Mesothelial cell of epicardium (in vitro differentiated cells): ENCODE results near the gene PRKN. TPM values are rescaled to one million over a fixed set of nuclear protein-coding genes. Genes with fewer than 3 reads are reported as not detected.

Experiments used
- DNase-seq, 2 experiments: peaks; one replicate each; pipeline ENCODE4 v3.0.0; 2021; ENCODE audit warnings: low spot score in 2 of 2; ENCODE audit not compliant: unreplicated experiment in 2 of 2
- H3K27ac Mint-ChIP-seq: 2 replicates; pipeline ENCODE4 v1.8.0; 2021; ENCODE audit warnings: mixed read lengths
- H3K27me3 Mint-ChIP-seq: 2 replicates; pipeline ENCODE4 v1.8.0; 2021; ENCODE audit warnings: low read depth, mixed read lengths
- H3K36me3 Mint-ChIP-seq: 2 replicates; pipeline ENCODE4 v1.8.0; 2021; ENCODE audit warnings: mixed read lengths
- H3K4me1 Mint-ChIP-seq: 2 replicates; pipeline ENCODE4 v1.8.0; 2021; ENCODE audit warnings: mixed read lengths
- H3K4me3 Mint-ChIP-seq: 2 replicates; pipeline ENCODE4 v1.8.0; 2021; ENCODE audit warnings: mild to moderate bottlenecking, moderate library complexity, mixed read lengths
- H3K9me3 Mint-ChIP-seq: 2 replicates; pipeline ENCODE4 v1.8.0; 2021; ENCODE audit warnings: mixed read lengths
- CTCF ChIP-seq: fragments of 200-600 bp; sonication (generic); IDR thresholded peaks from one replicate; pipeline ENCODE4 v1.5.0; 2021; ENCODE audit warnings: antibody characterized with exemption; ENCODE audit not compliant: unreplicated experiment
- total RNA-seq: library from RNA; stranded (reverse); gene quantifications from 3 replicates; pipeline ENCODE4 v1.2.1, GENCODE V29; 2021

PRKN gene
- total RNA-seq, 1 donor from 2014 or later = 7.6 TPM

- H3K9me3 Mint-ChIP-seq = no peaks in the 10 kb centered on the region
- no peaks in the 10 kb centered on the region for H3K36me3 Mint-ChIP-seq
- DNase-seq = no peak
- no peaks in the 10 kb centered on the region for H3K4me1 Mint-ChIP-seq
- no peak overlapping the region for H3K4me3 Mint-ChIP-seq
- H3K27me3 Mint-ChIP-seq = no peaks in the 10 kb centered on the region
- TF ChIP-seq CTCF = no peak
- no peak overlapping the region for H3K27ac Mint-ChIP-seq
These were observed 130.9 kb downstream of the PRKN start for GRCh38 chr6:162596676-162597075.

- H3K4me3 Mint-ChIP-seq = no peak overlapping the region
- no peaks in the 10 kb centered on the region for H3K4me1 Mint-ChIP-seq
- no peaks in the 10 kb centered on the region for H3K27me3 Mint-ChIP-seq
- TF ChIP-seq CTCF = no peak
- no peaks in the 10 kb centered on the region for H3K36me3 Mint-ChIP-seq
- H3K27ac Mint-ChIP-seq = no peak overlapping the region
- DNase-seq = no peak
- no peaks in the 10 kb centered on the region for H3K9me3 Mint-ChIP-seq
These were observed 136.0 kb downstream of the PRKN start for GRCh38 chr6:162591517-162591916.

- no peaks in the 10 kb centered on the region for H3K9me3 Mint-ChIP-seq
- peaks cover 3% of the 10 kb centered on the region for H3K27me3 Mint-ChIP-seq
- DNase-seq = no peak
- H3K27ac Mint-ChIP-seq = no peak overlapping the region
- H3K36me3 Mint-ChIP-seq = no peaks in the 10 kb centered on the region
- H3K4me3 Mint-ChIP-seq = no peak overlapping the region
- no peak for TF ChIP-seq CTCF
- H3K4me1 Mint-ChIP-seq = peaks cover 13% of the 10 kb centered on the region
These were observed 145.4 kb downstream of the PRKN start for GRCh38 chr6:162581988-162582780.

GRCh38 chr6:162580619-162581018, 146.9 kb downstream of the PRKN start:
- DNase-seq = no peak
- no peak for TF ChIP-seq CTCF
- Mint-ChIP-seq H3K27me3 (peaks cover 3% of the 10 kb centered on the region), H3K27ac (no peak overlapping the region), H3K9me3 (no peaks in the 10 kb centered on the region), H3K36me3 (no peaks in the 10 kb centered on the region), H3K4me1 (peaks cover 13% of the 10 kb centered on the region), H3K4me3 (no peak overlapping the region)

- no peak overlapping the region for H3K27ac Mint-ChIP-seq
- peaks cover 10% of the 10 kb centered on the region for H3K4me1 Mint-ChIP-seq
- no peak overlapping the region for H3K4me3 Mint-ChIP-seq
- no peaks in the 10 kb centered on the region for H3K9me3 Mint-ChIP-seq
- no peak for TF ChIP-seq CTCF
- no peaks in the 10 kb centered on the region for H3K36me3 Mint-ChIP-seq
- DNase-seq = no peak
- H3K27me3 Mint-ChIP-seq = peaks cover 3% of the 10 kb centered on the region
These were observed 151.6 kb downstream of the PRKN start for GRCh38 chr6:162576016-162576415.

GRCh38 chr6:162572240-162572639, 155.3 kb downstream of the PRKN start:
- Mint-ChIP-seq H3K4me3 (no peak overlapping the region), H3K4me1 (peaks cover 6% of the 10 kb centered on the region), H3K27me3 (peaks cover 3% of the 10 kb centered on the region), H3K9me3 (peaks cover 27% of the 10 kb centered on the region), H3K36me3 (peaks cover 9% of the 10 kb centered on the region), H3K27ac (no peak overlapping the region)
- TF ChIP-seq CTCF = no peak
- DNase-seq = no peak
